GM19463 (cell line): ENCODE results near the gene UQCRQ.

Experiments
- ATAC-seq: cut with Tn5 transposase; IDR thresholded peaks from one replicate; pipeline ENCODE4 v1.9.1; 2021; ENCODE audit warnings: mild to moderate bottlenecking, moderate library complexity; ENCODE audit not compliant: unreplicated experiment

Gene UQCRQ

GRCh38 chr5:132866342-132867045, at the start of gene UQCRQ, which contains the start of gene GDF9:
Gene UQCRQ, plus strand, starts transcription at chr5:132866642. Its CDS starts 240 bp downstream, at chr5:132866882.
Gene GDF9, minus strand, starts transcription at chr5:132866469. Its CDS starts 1,936 bp downstream, at chr5:132864533.
- peak; percentile 99 for ATAC-seq

GRCh38 chr5:132817011-132817410, 49.4 kb upstream of the UQCRQ start:
- no peak for ATAC-seq

- ATAC-seq = no peak
Observed at GRCh38 chr5:132819468-132819867, 47.0 kb upstream of the UQCRQ start.

GRCh38 chr5:132820162-132820754, 46.2 kb upstream of the UQCRQ start:
- ATAC-seq = peak; percentile 81

GRCh38 chr5:132821350-132821749, 45.1 kb upstream of the UQCRQ start:
- ATAC-seq = no peak

- ATAC-seq = no peak
Observed at GRCh38 chr5:132821791-132822190, 44.7 kb upstream of the UQCRQ start.

- no peak for ATAC-seq
Observed at GRCh38 chr5:132822650-132823480, 43.6 kb upstream of the UQCRQ start.

GRCh38 chr5:132823481-132824050, 42.9 kb upstream of the UQCRQ start:
- ATAC-seq = no peak

- no peak for ATAC-seq
Observed at GRCh38 chr5:132824426-132824825, 42.0 kb upstream of the UQCRQ start.

- no peak for ATAC-seq
Observed at GRCh38 chr5:132825033-132825833, 41.2 kb upstream of the UQCRQ start.

GRCh38 chr5:132825834-132826391, 40.5 kb upstream of the UQCRQ start:
- ATAC-seq = no peak

GRCh38 chr5:132826424-132827082, 39.9 kb upstream of the UQCRQ start:
- ATAC-seq = no peak

- no peak for ATAC-seq
Observed at GRCh38 chr5:132827943-132828673, 38.3 kb upstream of the UQCRQ start.

GRCh38 chr5:132828846-132829494, 37.5 kb upstream of the UQCRQ start:
- no peak for ATAC-seq

- peak; percentile 78 for ATAC-seq
Observed at GRCh38 chr5:132829742-132830435, 36.6 kb upstream of the UQCRQ start.

- ATAC-seq = peak; percentile 77
Observed at GRCh38 chr5:132830436-132831094, 35.9 kb upstream of the UQCRQ start, which contains the start of gene SHROOM1. Gene SHROOM1, minus strand, starts transcription at chr5:132830647. Its CDS starts 4,507 bp downstream, at chr5:132826140.
